ENCODE data around the gene EVX2. TPM values are rescaled to one million over a fixed set of nuclear protein-coding genes. Genes with fewer than 3 reads are reported as not detected.

EVX2 gene
- total RNA-seq: not detected in 2 replicates

DNA sequence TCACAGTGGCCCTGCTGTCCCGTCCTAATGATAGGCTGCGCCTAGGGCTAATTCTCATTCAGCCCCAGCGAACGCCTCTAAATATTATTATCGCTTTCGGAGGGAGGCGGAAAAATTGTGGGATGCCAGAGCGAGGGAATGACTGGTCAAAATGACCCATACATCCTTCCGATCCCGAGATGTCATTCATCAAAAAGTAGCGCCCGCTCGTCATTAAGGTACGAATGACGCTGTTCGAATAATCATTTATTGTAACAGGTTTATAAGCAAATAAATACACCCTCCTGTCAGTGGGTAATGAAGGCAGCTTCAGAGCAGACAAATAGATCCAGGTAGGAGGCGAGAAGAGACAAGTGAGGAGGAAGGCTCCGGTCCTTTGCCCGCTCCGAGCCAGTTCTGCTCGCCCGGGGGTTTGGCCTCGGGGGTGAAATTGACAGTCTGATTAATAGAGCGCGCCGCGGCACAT is at the start of gene EVX2:
Gene EVX2 (minus strand): TSS at position 167 of the 466 bp plus-strand sequence. CDS start 186 bp downstream, outside the sequence.

DNA sequence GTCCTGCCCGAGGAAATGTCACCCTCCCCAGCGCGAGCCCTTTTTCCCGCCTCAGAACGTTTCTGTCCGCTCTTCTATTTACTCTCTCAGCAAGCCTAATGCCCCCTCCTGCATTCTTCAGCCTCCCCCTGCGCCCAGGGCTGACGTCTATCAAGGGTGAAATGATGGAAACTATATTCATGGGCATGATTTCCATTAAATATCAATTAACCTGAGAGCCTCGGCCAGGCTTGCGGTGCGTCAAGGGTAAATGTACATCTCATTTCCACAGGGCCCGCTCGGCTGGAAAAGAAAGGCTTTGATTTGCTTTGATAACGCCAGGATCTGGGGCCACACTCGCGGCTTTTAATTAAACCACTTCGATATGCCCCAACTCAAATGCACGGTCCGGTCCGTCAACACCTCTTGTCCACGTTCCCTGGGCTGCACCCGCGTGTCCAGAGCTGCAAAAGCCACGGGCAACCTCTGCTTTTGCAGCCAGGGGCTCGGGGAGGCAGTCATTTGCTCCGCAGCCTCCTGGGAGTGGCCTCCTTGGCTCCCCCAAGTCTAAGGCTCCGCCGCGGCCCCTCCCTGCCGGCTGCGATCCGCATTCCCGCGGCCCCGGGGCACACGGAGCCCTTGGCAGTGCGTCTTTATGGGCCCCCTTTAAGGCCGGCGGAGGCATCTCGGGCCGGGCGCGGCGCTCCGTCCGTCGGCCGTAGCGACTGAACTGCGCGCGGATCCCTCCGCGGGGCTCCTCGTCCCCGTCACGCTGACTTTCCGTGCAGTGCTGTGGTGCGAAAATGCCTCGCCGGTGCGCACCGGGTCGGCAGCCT is 45.4 kb upstream of the EVX2 start, which contains the start of gene HOXD8:
Gene HOXD8 (plus strand): TSS at position 724 of the 815 bp plus-strand sequence. CDS start 662 bp downstream, outside the sequence.

DNA sequence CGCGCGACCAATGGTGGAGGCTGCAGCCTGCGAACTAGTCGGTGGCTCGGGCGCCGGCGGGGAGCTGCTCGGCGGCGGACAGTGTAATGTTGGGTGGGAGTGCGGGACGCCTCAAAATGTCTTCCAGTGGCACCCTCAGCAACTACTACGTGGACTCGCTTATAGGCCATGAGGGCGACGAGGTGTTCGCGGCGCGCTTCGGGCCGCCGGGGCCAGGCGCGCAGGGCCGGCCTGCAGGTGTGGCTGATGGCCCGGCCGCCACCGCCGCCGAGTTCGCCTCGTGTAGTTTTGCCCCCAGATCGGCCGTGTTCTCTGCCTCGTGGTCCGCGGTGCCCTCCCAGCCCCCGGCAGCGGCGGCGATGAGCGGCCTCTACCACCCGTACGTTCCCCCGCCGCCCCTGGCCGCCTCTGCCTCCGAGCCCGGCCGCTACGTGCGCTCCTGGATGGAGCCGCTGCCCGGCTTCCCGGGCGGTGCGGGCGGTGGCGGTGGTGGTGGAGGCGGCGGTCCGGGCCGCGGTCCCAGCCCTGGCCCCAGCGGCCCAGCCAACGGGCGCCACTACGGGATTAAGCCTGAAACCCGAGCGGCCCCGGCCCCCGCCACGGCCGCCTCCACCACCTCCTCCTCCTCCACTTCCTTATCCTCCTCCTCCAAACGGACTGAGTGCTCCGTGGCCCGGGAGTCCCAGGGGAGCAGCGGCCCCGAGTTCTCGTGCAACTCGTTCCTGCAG is 39.1 kb upstream of the EVX2 start, which contains the start of gene HOXD9:
Gene HOXD9 (plus strand): TSS at position 37 of the 728 bp plus-strand sequence. CDS start 50 bp downstream, at position 87.

DNA sequence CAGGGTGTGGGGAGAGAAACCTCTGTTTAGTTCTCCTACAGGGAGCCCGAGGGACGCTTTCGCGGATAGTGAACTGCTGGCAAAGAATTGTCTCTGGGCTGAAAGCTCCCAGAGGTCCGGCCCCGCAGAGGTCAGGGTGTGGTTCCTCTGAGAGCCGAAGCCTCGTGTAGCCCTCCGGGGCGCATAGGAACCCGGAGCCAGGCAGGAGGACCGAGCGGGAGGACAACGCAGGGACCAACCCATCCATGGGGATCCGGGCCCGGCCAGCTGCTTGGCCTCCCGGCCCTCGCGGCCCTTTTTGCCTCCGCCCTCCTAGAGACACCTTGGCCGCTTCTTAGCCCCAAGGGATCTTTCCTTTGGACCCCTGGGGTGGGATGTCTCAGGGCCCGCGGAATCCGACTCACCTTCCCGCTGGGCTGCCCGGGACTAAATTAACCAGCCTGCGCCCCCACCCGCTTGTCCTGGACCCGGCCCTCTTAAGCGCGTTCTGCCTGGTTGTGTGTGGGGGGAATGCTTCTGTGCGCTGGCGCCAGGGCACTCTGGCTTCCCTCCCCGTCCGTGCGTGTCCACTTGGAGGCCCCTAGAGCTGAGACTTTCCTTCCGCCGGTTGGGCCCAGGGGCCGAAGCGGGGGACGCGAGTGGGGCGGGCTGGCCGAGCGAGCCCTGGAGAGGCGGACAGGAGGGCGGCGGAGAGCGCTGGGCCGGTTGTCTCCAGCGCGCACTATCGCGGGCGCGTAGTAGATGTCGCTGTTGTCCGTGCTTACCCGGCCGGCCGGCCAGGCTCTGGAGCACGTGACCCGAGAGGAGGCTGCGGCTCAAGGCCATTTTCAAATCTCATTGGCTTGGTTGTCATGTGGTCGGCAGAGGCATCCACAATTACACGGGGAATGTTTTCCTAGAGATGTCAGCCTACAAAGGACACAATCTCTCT is 32.4 kb upstream of the EVX2 start, which contains the start of gene HOXD10:
Gene HOXD10 (plus strand): TSS at position 896 of the 931 bp plus-strand sequence. CDS start 56 bp downstream, outside the sequence.

DNA sequence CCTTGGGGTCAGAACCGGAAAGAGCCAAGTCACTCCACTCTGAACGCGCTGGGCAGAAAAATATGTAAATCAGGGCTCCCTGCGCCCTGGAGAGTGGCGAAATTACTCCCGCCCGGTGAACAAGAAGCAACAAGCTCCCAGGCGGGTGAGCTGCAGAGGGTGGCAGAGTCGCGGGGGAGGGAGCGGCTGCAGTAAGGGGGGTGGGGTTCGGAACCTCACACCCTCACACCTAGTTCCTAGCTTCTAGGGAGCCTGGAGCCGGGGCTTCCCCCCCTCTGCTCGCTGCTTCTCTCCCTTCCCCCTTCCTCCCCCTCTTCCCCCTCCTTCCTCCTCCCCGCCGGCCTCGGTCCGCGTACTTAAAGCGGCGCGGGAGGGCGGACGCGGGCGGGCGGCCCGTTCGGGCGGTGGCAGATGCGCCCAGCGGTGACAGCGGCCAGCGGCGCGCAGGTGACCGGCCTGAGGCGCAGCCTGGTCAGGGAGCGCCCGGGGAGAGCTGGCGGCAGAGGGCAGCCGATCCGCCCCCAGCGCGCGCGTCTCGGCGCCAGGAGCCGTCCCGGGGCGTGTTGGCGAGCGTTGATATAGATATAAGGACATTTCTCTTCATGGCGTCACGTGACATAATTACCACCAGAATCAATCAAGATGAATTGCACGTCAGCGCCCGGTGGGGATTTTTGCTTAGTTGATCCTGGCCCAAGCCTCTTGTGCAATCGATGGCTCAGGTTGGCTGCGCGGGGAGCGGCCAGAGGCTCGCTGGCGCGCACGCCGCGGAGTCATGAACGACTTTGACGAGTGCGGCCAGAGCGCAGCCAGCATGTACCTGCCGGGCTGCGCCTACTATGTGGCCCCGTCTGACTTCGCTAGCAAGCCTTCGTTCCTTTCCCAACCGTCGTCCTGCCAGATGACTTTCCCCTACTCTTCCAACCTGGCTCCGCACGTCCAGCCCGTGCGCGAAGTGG is 23.1 kb upstream of the EVX2 start, which contains the start of gene HOXD11:
Gene HOXD11 (plus strand): TSS at position 700 of the 959 bp plus-strand sequence. CDS start 76 bp downstream, at position 776.

DNA sequence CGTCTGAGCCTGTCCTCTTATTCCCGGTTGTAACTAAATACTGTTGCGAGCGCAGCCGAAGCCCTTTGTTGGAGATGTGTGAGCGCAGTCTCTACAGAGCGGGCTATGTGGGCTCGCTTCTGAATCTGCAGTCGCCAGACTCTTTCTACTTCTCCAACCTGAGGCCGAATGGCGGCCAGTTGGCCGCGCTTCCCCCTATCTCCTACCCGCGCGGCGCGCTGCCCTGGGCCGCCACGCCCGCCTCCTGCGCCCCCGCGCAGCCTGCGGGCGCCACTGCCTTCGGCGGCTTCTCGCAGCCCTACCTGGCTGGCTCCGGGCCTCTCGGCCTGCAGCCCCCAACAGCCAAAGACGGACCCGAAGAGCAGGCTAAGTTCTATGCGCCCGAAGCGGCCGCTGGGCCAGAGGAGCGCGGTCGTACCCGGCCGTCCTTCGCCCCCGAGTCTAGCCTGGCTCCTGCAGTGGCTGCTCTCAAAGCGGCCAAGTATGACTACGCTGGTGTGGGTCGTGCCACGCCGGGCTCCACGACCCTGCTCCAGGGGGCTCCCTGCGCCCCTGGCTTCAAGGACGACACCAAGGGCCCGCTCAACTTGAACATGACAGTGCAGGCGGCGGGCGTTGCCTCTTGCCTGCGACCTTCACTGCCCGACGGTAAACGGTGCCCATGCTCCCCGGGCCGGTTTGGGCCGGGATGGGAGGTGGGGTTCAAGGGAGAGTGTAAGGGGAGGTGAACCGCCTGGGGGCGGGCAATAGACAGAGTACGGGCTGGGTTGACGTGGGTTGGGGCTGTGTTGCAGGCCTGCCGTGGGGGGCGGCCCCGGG is 16.2 kb upstream of the EVX2 start, which contains the start of gene HOXD12:
Gene HOXD12 (plus strand): TSS at position 68 of the 819 bp plus-strand sequence. CDS start 7 bp downstream, at position 75.

DNA sequence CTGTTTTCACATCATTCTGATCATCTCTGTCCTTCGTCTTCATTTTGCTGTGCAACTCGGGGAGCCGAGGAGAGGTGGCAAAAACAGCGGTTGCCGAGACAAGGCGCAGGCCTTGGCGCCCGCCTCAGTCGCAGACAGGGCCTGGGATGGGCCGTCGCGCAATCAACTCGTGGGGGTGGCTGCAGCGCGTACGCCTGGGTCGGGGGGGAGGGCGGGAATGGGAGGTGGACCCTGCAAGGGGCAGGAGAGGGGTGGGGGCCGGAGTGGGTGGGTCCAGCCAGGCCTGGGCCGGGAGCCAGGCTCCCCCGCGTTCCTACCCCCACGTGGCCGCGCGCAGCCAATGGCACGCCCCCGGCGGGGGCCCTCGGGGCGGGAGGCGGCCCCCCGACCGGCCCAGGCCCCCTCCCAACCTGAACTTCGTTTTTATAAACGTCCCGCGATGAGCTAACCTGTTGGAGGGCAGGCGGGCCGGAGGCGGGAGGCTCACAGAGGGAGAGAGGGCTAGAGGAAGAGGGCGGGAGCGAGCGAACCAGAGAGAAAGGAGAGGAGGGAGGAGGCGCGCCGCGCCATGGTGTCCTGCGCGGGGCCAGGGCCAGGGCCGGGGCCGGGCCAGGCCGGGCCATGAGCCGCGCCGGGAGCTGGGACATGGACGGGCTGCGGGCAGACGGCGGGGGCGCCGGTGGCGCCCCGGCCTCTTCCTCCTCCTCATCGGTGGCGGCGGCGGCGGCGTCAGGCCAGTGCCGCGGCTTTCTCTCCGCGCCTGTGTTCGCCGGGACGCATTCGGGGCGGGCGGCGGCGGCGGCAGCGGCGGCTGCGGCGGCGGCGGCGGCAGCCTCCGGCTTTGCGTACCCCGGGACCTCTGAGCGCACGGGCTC is 8.7 kb upstream of the EVX2 start, which contains the start of gene HOXD13:
Gene HOXD13 (plus strand): TSS at position 452 of the 875 bp plus-strand sequence. CDS start 170 bp downstream, at position 622.

Other genes starting within 250 kb of the EVX2 start
- gene LNPK, start 81.7 kb downstream of the EVX2 start, total RNA-seq: 9.3 and 15.5 TPM in 2 replicates
- not detected in 2 replicates for gene HOXD13, start 8.8 kb upstream of the EVX2 start, total RNA-seq
- gene HOXD12, start 15.8 kb upstream of the EVX2 start, total RNA-seq: not detected in 2 replicates
- gene HOXD11, start 23.3 kb upstream of the EVX2 start, total RNA-seq: 19.2 and 24.7 TPM in 2 replicates
- gene HOXD10, start 32.8 kb upstream of the EVX2 start, total RNA-seq: 9.8 and 25.0 TPM in 2 replicates
- 5.7 and 11.4 TPM in 2 replicates for gene HOXD9, start 38.8 kb upstream of the EVX2 start, total RNA-seq
- 10.8 and 16.0 TPM in 2 replicates for gene HOXD8, start 45.7 kb upstream of the EVX2 start, total RNA-seq
- gene HOXD4, start 67.6 kb upstream of the EVX2 start, total RNA-seq: 9.6 and 14.5 TPM in 2 replicates
- gene HOXD3, start 73.3 kb upstream of the EVX2 start, total RNA-seq: 2.6 and 8.9 TPM in 2 replicates
- gene HOXD1, start 104.7 kb upstream of the EVX2 start, total RNA-seq: 2.0 and 6.8 TPM in 2 replicates
- 28.6 and 35.2 TPM in 2 replicates for gene MTX2, start 185.5 kb upstream of the EVX2 start, total RNA-seq